Inflammatory macrophage treated with lipopolysaccharide for 4 hours (primary cell): ENCODE results near the gene USP33.
"Not testable (repeated sequence)": the region's sequence is repeated elsewhere in the genome, so short reads cannot be mapped to it uniquely, and the experiment has no call there.

Source experiments
- DNase-seq: peaks from one replicate; pipeline ENCODE4 v3.0.0-alpha.2; 2020

USP33 gene

DNA sequence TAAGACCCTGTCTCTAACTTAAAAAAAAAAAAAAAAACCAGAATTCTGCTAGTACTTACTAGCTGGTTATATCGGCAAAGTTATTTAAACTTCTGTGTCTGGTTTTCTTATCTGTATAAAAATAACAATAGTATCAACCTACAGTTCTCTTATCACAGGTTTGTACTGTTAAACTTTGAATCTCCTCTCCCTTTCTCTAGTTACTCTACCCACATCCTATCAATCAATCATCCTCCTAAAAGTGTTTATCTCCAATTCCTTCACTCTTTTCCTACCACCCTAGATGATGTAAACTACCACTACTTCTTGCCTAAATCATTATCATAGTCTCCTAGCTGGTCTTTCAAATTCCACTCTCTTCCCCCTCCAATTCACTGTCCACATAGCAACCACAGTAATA lies 27.6 kb downstream of the USP33 start:
- no peak for DNase-seq

GRCh38 chr1:77725706-77726105 lies 33.9 kb downstream of the USP33 start:
- DNase-seq, result no peak

DNA sequence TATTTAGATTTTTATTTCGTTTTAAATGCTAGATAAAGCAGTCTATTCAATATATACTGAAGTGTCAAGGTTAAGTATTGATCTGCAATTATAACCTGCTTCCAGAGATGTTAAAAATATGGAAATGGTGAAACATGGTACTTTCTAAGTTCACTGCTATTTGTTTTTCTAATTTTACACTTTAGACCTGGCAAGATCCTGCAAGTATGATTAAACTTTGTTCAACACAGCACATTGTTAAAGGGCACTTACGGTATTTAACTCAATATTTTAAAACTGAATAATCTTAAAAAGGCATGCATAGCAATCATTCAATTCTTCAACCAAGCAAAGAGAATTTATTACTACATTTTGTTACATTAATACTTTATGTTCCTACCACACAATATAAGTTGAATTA lies 41.5 kb downstream of the USP33 start:
- DNase-seq, result no peak

DNA sequence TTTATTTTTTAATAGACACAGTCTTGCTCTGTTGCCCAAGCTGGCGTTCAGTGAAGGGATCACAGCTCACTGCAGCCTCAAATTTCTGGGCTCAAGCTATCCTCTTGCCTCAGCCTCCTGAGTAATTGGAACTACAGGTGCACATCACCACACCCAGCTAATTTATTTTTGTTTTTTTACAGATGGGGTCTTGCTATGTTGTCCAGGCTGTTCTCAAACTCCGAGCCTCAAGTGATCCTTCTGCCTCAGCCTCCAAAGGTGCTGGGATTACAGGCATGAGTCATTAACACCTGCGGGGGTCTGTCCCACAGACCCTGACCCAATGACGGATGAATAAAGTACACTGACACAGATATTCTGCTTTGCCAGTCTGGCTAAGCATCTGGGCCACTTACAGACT lies 43.6 kb downstream of the USP33 start:
- DNase-seq, result no peak

GRCh38 chr1:77709727-77710126 lies 49.9 kb downstream of the USP33 start:
- DNase-seq, result no peak

DNA sequence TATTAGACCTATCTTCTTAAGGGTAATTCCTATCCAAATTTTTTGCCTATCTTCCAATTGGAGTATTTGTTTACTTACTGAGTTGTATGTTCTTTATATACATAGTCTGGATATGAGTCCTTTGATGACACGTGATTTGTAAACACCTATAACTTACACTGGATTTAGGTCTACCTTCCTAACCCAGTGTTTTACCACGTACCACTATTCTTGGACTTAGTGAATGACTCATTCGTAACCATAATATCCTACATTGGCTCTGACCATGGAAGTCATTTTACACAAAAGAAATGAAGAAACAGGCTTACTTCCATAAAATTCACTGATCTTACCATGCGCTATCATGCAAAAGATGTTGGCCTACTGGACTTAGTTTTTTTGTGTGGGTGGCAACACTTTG lies 53.3 kb downstream of the USP33 start:
- no peak for DNase-seq

GRCh38 chr1:77704736-77705135 lies 54.9 kb downstream of the USP33 start:
- no peak for DNase-seq

DNA sequence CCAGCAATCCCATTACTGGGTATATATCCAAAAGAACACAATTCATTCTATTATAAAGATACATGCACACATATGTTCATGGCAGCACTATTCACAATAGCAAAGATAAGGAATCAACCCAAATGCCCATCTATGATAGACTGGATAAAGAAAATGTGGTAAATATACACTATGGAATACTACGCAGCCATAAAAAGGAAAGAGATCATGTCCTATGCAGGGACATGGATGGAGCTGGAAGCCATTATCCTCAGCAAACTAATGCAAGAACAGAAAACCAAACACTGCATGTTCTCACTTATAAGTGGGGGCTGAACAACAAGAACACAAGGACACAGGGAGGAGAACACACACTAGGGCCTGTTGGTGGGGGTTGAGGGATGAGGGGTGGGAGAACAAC lies 60.0 kb downstream of the USP33 start:
- not testable (repeated sequence) for DNase-seq

GRCh38 chr1:77697441-77697840 lies 62.2 kb downstream of the USP33 start:
- DNase-seq, result no peak

DNA sequence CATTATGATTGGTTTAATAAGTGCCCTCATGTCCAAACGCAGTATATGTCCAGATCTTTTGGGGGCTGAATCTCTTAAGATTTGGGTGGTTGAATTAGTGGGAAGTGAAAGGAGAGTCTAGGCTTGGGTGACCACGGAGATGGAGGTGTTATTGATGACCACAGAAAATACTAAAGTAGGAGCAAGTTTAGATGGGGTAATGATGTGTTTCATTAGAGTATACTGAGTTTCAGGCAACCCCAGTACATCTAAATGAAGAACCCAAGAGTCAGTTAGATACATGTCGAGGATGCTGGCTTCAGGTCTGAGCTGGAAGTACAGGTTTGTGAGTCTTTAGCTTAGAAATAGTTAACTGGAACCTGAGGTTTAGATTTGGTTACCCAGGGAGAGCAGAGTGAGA lies 70.7 kb downstream of the USP33 start:
- no peak for DNase-seq

GRCh38 chr1:77687519-77687906 lies 72.1 kb downstream of the USP33 start:
- no peak for DNase-seq

- DNase-seq, result no peak
Observed at GRCh38 chr1:77686796-77687518, 72.7 kb downstream of the USP33 start.

- DNase-seq, result peak; percentile 94
Observed at GRCh38 chr1:77683160-77684148, 76.2 kb downstream of the USP33 start.

DNA sequence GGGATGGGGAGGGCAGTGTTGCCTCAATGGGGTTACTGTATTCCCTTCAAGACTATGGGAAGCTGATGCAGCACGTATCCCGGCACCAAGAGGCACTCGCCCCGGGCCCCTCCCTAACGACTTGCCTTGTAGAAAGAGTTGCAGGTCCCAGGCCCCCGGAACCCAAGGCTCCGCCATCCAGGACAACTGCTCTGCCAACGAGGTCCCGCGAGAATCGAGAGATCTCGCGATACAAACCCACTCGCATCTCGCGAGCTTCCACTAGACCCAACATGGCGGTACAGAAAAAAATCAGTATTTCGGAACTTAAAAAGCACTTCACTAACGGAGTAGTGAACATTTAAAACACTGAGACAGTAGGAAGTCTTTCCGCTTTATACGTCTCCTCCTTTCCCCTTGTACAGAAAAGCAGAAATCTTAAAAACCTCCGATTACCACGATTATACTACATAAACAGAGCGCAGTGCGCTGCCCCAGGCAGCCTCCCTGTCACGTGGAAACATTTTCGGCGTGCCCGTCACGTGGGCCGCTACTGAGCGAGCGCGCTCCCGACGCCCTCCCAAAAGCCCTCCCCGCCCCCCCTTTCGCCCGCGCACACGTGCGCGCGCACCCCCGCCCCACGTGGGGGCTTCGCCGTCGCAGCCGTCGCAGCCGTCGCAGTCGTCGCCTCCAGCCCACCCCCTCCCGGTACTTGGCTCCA lies 77.0 kb downstream of the USP33 start, which contains the start of gene ZZZ3:
Gene ZZZ3, minus strand, starts transcription at position 199 of the 700 bp plus-strand sequence. CDS start 49,304 bp downstream, outside the sequence.
- DNase-seq, result peak; percentile 93

- peak; percentile 8 for DNase-seq
Observed at GRCh38 chr1:77680173-77680572, 79.5 kb downstream of the USP33 start.

DNA sequence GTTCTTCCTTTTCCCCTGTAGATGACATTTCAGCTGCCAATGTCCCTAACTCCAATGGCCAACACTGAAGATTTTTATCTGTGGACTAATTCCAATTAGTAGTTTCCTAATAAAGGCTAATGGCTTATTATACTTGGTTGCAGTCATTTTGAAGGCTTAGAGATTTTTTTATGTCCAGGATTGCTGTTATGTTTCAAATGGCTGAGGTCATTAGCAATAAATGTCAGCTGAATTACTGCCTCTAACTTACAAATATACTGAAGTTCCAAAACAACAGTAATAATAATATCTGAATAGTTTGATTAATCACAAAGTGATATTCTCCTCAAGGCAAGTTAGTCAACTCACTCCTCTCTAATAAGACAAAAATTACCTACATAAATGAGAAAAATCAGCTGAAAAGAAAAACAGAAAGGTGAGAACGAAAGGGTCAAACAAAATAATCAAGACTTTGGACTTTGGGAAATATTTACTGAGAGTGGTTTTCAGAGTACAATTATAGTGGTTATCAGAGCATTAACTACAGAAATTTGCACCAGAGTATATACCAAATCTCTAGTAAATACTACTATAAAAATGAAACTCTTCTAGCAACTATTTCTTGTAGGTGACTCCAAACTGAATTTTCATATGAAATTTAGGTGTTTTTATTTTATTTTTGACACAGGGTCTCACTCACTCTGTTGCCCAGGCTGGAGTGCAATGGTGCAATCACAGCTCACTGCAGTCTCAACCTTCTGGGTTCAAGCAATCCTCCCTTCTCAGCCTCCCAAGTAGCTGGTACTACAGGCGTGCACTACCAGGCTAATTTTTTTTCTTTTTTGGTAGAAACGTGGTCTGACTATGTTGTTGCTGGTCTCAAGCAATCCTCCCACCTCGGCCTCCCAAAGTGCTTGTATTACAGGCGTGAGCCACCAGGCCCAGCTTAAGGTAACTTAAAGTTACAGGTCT lies 80.7 kb downstream of the USP33 start:
- no peak for DNase-seq

DNA sequence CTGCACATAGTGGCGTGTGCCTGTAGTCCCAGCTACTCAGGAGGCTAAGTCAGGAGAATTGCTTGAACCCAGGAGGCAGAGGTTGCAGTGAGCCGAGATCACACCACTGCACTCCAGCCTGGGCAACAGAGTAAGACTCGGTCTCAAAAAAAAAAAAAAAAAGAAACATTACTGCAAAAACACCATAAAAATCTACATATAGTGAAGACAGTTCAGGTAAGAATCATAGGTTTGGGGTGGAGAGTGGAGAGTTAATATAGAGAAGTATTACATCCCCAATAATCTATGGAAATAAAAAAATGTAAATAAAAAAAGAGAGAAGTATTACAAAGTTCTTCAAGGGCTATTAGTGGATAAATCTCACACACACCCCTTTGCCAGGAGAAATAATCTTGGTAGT lies 84.8 kb downstream of the USP33 start:
- DNase-seq, result not testable (repeated sequence)

- DNase-seq, result no peak
Observed at GRCh38 chr1:77673716-77674355, 85.8 kb downstream of the USP33 start.

GRCh38 chr1:77673030-77673429 lies 86.6 kb downstream of the USP33 start:
- no peak for DNase-seq

GRCh38 chr1:77672374-77672773 lies 87.3 kb downstream of the USP33 start:
- DNase-seq, result no peak

- DNase-seq, result no peak
Observed at GRCh38 chr1:77671836-77672235, 87.8 kb downstream of the USP33 start.

DNA sequence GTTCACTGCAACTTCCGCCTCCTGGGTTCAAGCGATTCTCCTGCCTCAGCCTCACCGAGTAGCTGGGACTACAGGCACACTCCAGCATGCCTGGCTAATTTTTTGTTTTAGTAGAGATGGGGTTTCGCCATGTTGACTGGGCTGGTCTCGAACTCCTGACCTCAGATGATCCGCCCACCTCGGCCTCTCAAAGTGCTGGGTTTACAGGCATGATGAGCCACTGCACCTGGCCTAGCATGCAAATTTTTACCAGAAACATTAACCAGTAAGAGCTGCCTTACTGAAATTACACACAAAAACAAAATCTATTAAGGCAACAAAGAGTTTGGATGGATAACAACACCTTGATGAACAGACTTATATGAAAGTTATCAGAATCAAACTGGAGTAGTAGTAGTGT lies 89.3 kb downstream of the USP33 start:
- no peak for DNase-seq
